GM10266 (cell line): ENCODE measurements around the gene NUFIP2.
"Not testable (repeated sequence)": the region's sequence is repeated elsewhere in the genome, so short reads cannot be mapped to it uniquely, and the experiment has no call there.

Experiments
- DNase-seq: peaks from one replicate; pipeline ENCODE4 v3.0.0; 2012; ENCODE audit errors: extremely low spot score
- CTCF ChIP-seq: IDR thresholded peaks from 2 replicates; pipeline ENCODE4 v1.5.1; 2012; ENCODE audit warnings: mild to moderate bottlenecking, low read depth; ENCODE audit not compliant: control insufficient read depth, insufficient read depth; ENCODE audit errors: missing control alignments

NUFIP2 gene

GRCh38 chr17:29238133-29238850 lies 55.7 kb downstream of the NUFIP2 start:
- DNase-seq = no peak
- TF ChIP-seq CTCF = no peak

- no peak for DNase-seq
- TF ChIP-seq CTCF = no peak
Measured at GRCh38 chr17:29237476-29238132, 56.3 kb downstream of the NUFIP2 start.

- no peak for TF ChIP-seq CTCF
Measured at GRCh38 chr17:29235904-29236303, 58.0 kb downstream of the NUFIP2 start.

GRCh38 chr17:29234972-29235371 lies 59.0 kb downstream of the NUFIP2 start:
- DNase-seq = not testable (repeated sequence)

More at GRCh38 chr17:29235904-29236303, 58.0 kb downstream of the NUFIP2 start:
- DNase-seq = no peak

GRCh38 chr17:29233301-29233700 lies 60.6 kb downstream of the NUFIP2 start:
- no peak for TF ChIP-seq CTCF
- DNase-seq = no peak

- DNase-seq = no peak
- no peak for TF ChIP-seq CTCF
Measured at GRCh38 chr17:29225396-29225795, 68.6 kb downstream of the NUFIP2 start.

GRCh38 chr17:29221338-29221737 lies 72.6 kb downstream of the NUFIP2 start:
- DNase-seq = not testable (repeated sequence)

- TF ChIP-seq CTCF = peak; percentile 82
- DNase-seq = peak; percentile 73
Measured at GRCh38 chr17:29219378-29220047, 74.4 kb downstream of the NUFIP2 start.
